Glomerular visceral epithelial cell (primary cell): ENCODE measurements around the gene BDKRB2.
A peak's percentile ranks its signal among the peaks of the same experiment; 100 is the strongest.
"Not testable (repeated sequence)": the region's sequence is repeated elsewhere in the genome, so short reads cannot be mapped to it uniquely, and the experiment has no call there.

Source experiments
- DNase-seq: peaks from one replicate; pipeline ENCODE4 v3.0.0-alpha.2; 2016; ENCODE audit errors: extremely low spot score

The BDKRB2 gene

GRCh38 chr14:96224480-96225096 lies 19.9 kb downstream of the BDKRB2 start:
- DNase-seq = no peak

- no peak for DNase-seq
Measured at GRCh38 chr14:96225213-96225612, 20.6 kb downstream of the BDKRB2 start.

- peak; percentile 64 for DNase-seq
Measured at GRCh38 chr14:96225745-96226151, 21.1 kb downstream of the BDKRB2 start.

- DNase-seq = no peak
Measured at GRCh38 chr14:96227428-96227827, 22.8 kb downstream of the BDKRB2 start.

DNA sequence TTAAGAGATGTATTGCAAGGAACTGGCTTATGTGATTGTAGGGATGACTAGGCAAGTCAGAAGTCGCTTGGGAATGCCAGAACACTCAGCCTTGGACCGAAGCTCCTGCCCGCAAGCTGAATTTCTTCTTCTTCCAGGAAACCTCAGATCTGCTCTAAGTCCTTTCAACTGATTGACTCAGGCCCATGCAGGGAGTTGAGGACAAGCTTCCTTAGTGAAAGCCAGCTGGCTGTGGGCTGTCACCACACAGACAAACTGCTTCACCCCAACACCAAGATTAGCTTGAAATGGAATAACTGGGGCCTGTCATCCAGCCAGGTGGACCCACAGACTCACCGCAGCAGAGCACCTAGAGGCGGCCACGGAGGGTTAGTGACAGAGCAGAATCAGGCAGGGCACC lies 24.7 kb downstream of the BDKRB2 start:
- no peak for DNase-seq

- no peak for DNase-seq
Measured at GRCh38 chr14:96231056-96231455, 26.4 kb downstream of the BDKRB2 start.

DNA sequence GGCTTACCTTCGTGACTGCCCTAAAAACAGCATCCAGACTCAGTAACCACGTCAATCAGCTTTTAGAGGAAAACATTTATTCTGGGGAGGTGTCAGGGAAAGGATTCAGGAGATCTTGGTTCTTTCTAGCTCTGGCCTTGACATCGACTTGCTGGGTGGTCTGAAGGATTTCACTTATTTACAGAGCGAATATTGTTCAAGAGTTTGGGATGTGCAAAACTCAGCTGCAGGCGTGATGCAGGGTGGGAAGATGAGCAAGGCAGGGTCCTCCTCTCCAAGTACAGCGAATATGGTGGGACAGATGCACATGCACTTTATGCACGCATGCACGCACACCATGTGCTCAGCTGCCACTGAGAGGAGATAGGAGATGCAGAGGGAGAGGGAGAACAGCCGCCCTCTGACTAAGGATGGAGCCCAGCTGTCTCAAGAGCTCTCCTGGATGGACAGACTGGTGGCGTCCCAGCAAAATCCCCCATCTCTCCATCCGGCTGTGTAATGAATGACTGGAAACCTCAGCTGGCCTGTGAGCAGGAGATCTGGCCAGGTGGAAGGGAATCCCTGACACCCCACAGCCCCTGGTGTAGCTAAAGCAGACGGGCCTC lies 27.0 kb downstream of the BDKRB2 start:
- DNase-seq = no peak

DNA sequence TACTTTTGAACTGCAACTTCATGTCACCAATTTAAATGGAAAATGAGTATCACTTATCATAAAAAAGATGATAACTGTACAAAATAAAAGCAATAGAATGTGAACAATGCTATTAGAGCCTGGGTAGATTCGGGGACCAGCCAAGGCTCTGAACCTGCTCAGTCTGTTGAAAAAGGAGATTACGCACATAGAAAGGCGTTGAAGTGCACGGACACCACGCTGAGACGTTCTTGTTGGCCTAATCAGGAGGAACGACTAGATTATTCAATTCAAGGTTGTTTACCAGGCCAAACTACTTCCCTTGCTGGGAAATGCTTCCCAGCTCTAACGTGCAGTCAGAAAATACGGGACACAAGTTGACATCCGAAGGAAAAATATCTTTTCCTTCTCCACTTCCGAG lies 27.9 kb downstream of the BDKRB2 start:
- no peak for DNase-seq

DNA sequence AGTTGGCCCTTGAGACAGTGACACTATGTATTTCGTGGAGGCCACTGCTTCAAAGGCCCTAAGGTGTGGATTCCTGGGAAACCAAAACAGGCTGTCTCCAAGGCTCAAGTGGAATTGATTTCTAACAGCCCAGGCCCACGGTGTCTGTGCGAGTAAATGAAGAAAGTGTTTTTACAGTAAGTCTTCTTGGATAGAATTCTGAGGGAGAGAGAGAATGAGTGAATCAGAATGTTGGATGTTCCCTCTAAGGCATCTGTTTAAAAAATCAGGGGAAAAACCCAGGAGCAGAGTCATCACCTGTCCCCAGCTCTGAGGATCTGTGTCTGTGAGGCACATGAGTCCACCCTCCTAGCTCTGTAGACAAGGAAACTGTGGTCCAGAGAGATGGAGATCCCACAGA lies 29.0 kb downstream of the BDKRB2 start:
- no peak for DNase-seq

DNA sequence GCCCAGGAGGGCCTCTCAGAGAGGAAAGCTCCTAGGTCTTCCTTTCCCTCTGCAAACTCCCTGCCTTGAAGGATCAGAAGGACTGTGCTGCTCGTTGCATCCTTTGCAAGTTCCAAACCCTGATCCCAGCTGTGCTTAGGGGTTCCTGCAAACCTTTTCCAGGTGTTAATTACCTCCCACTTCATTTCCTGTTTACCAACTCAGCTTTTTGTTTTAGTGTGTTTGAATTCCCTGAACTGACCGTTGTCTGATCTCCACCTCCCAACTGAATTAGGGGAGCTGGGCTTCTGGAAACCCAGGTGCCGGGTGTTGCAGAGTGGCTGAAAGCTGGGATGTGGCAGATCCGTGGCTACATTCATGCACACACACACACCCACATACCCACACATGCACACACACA lies 30.8 kb downstream of the BDKRB2 start:
- DNase-seq = no peak

- DNase-seq = no peak
Measured at GRCh38 chr14:96237641-96238040, 33.0 kb downstream of the BDKRB2 start.

- no peak for DNase-seq
Measured at GRCh38 chr14:96238676-96239265, 34.1 kb downstream of the BDKRB2 start.

GRCh38 chr14:96239711-96240141 lies 35.1 kb downstream of the BDKRB2 start:
- no peak for DNase-seq

DNA sequence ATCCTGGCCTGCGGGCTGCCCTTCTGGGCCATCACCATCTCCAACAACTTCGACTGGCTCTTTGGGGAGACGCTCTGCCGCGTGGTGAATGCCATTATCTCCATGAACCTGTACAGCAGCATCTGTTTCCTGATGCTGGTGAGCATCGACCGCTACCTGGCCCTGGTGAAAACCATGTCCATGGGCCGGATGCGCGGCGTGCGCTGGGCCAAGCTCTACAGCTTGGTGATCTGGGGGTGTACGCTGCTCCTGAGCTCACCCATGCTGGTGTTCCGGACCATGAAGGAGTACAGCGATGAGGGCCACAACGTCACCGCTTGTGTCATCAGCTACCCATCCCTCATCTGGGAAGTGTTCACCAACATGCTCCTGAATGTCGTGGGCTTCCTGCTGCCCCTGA lies 36.0 kb downstream of the BDKRB2 start:
- DNase-seq = no peak

DNA sequence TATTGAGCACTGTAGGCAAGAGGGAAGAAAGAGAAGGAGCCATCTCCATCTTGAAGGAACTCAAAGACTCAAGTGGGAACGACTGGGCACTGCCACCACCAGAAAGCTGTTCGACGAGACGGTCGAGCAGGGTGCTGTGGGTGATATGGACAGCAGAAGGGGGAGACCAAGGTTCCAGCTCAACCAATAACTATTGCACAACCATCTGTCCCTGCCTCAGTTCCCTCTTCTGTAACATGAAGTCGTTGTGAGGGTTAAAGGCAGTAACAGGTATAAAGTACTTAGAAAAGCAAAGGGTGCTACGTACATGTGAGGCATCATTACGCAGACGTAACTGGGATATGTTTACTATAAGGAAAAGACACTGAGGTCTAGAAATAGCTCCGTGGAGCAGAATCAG lies 37.5 kb downstream of the BDKRB2 start:
- DNase-seq = no peak

DNA sequence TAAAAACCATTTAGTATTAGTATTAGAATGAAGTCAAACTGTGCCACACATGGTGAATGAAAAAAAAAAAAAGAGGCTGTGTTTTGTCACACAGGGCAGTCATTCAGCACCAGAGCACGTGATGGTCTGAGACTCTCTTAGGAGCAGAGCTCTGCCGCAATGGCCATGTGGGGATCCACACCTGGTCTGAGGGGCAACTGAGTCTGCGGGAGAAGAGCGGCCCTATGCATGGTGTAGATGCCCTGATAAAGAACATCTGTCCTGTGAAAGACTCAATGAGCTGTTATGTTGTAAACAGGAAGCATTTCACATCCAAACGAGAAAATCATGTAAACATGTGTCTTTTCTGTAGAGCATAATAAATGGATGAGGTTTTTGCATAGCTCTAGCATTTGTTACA lies 39.1 kb downstream of the BDKRB2 start:
- DNase-seq = no peak

DNA sequence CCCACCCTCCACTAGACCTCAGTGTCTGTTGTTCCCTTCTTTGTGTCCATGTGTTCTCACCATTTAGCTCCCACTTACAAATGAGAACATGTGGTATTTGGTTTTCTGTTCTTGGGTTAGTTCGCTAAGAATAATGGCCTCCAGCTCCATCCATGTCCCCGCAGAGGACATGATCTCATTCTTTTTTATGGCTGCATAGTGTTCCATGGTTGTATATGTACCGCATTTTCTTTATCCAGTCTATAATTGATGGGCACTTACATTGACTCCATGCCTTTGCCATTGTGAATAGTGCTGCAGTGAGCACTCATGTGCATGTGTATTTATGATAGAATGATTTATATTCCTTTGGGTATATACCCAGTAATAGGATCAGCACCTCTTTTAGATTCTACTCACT lies 40.4 kb downstream of the BDKRB2 start:
- DNase-seq = not testable (repeated sequence)

- peak; percentile 45 for DNase-seq
Measured at GRCh38 chr14:96245710-96246538, 41.3 kb downstream of the BDKRB2 start.

- DNase-seq = peak; percentile 78
Measured at GRCh38 chr14:96246539-96246847, 41.9 kb downstream of the BDKRB2 start.

DNA sequence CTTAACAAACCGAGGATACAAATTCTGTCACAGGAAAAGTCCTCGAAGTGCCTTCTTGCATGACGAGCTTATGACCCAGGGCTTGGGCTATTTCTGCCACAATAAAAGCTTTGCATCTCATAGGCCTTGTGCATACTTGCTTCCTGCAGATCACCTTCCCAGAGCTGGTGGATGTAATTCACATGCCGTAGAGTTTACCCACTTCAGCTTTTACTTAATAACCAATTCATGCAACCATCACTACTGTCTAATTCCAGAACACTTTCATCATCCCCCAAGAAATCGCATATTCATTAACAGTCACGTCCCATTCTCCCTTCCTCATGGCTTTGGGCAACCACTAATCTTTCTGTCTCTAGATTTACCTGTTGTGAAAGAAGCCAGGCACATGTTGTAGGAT lies 42.4 kb downstream of the BDKRB2 start:
- peak; percentile 33 for DNase-seq

DNA sequence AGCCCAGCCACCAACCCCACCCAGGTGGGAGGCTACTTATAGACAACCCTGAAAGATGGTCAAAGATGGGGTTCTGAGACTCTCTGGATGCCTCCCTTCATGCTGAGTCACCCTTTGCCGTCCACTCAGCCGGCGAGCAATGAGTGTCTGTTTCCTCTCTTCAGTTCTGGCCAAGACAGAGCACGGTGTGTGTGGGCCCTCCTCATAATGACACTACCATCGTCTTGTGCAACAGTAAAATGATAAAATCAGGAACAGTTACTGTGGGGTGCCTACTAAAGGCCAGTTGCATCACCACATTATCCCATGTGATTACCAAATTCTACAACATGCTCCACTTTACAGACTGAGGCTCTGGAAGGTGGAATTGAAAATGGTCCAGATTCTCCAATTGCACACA lies 44.4 kb downstream of the BDKRB2 start:
- DNase-seq = peak; percentile 42

- DNase-seq = no peak
Measured at GRCh38 chr14:96250485-96250884, 45.8 kb downstream of the BDKRB2 start.

GRCh38 chr14:96251656-96252155 lies 47.1 kb downstream of the BDKRB2 start:
- no peak for DNase-seq
